ENCODE results near the gene HCFC1R1. TPM values are rescaled to one million over a fixed set of nuclear protein-coding genes. Genes with fewer than 3 reads are reported as not detected.

Gene HCFC1R1
- polyA plus RNA-seq, 1 donor from 2014 or later, result 19.0 TPM

- no peak for TF ChIP-seq TAF1 (IDR thresholded peaks at IDR 0.05; ENCODE audit: low read depth)
- TF ChIP-seq POLR2AphosphoS5 (IDR thresholded peaks at IDR 0.05), result no peak
- TF ChIP-seq EZH2 (IDR thresholded peaks at IDR 0.05; ENCODE audit: borderline replicate concordance, insufficient read depth, low read length, poor library complexity, severe bottlenecking), result no peak
- TF ChIP-seq, protein P1, sequence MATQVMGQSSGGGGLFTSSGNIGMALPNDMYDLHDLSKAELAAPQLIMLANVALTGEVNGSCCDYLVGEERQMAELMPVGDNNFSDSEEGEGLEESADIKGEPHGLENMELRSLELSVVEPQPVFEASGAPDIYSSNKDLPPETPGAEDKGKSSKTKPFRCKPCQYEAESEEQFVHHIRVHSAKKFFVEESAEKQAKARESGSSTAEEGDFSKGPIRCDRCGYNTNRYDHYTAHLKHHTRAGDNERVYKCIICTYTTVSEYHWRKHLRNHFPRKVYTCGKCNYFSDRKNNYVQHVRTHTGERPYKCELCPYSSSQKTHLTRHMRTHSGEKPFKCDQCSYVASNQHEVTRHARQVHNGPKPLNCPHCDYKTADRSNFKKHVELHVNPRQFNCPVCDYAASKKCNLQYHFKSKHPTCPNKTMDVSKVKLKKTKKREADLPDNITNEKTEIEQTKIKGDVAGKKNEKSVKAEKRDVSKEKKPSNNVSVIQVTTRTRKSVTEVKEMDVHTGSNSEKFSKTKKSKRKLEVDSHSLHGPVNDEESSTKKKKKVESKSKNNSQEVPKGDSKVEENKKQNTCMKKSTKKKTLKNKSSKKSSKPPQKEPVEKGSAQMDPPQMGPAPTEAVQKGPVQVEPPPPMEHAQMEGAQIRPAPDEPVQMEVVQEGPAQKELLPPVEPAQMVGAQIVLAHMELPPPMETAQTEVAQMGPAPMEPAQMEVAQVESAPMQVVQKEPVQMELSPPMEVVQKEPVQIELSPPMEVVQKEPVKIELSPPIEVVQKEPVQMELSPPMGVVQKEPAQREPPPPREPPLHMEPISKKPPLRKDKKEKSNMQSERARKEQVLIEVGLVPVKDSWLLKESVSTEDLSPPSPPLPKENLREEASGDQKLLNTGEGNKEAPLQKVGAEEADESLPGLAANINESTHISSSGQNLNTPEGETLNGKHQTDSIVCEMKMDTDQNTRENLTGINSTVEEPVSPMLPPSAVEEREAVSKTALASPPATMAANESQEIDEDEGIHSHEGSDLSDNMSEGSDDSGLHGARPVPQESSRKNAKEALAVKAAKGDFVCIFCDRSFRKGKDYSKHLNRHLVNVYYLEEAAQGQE (IDR thresholded peaks at IDR 0.05; ENCODE audit: borderline replicate concordance), result no peak
- TF ChIP-seq MXI1 (conservative IDR thresholded peaks at IDR 0.05; ENCODE audit: poor library complexity, severe bottlenecking), result no peak
- TF ChIP-seq, protein P2, sequence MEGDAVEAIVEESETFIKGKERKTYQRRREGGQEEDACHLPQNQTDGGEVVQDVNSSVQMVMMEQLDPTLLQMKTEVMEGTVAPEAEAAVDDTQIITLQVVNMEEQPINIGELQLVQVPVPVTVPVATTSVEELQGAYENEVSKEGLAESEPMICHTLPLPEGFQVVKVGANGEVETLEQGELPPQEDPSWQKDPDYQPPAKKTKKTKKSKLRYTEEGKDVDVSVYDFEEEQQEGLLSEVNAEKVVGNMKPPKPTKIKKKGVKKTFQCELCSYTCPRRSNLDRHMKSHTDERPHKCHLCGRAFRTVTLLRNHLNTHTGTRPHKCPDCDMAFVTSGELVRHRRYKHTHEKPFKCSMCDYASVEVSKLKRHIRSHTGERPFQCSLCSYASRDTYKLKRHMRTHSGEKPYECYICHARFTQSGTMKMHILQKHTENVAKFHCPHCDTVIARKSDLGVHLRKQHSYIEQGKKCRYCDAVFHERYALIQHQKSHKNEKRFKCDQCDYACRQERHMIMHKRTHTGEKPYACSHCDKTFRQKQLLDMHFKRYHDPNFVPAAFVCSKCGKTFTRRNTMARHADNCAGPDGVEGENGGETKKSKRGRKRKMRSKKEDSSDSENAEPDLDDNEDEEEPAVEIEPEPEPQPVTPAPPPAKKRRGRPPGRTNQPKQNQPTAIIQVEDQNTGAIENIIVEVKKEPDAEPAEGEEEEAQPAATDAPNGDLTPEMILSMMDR (IDR thresholded peaks at IDR 0.05; ENCODE audit: poor library complexity, severe bottlenecking), result no peak
- TF ChIP-seq EP300 (conservative IDR thresholded peaks at IDR 0.05; ENCODE audit: poor library complexity, severe bottlenecking), result no peak
- no peak for TF ChIP-seq RAD21 (conservative IDR thresholded peaks at IDR 0.05)
- TF ChIP-seq SMC3 (conservative IDR thresholded peaks at IDR 0.05; ENCODE audit: poor library complexity), result no peak
- Histone ChIP-seq H3K9ac (ENCODE audit: low read length) (no peak overlapping the region), H3K9me3 (ENCODE audit: low read length) (no peaks in the 10 kb centered on the region), H3K9me2 (ENCODE audit: insufficient read depth, low read length) (no peaks in the 10 kb centered on the region), H3K27ac (ENCODE audit: low read length) (no peak overlapping the region), H3K4me3 (ENCODE audit: low read length) (no peak overlapping the region), H2AFZ (ENCODE audit: low read depth, low read length) (no peak overlapping the region), H3K79me2 (replicated peaks; ENCODE audit: insufficient read depth, low read length) (no peaks in the 10 kb centered on the region), H4K20me1 (ENCODE audit: insufficient read depth) (no peaks in the 10 kb centered on the region), H3K4me2 (ENCODE audit: low read length) (no peak overlapping the region), H3K27me3 (ENCODE audit: insufficient read depth, low read depth, low read length) (no peaks in the 10 kb centered on the region), H3K36me3 (ENCODE audit: insufficient read depth, low read length) (no peaks in the 10 kb centered on the region), H3F3A (ENCODE audit: insufficient read depth, low read length, poor library complexity, severe bottlenecking) (no peaks in the 10 kb centered on the region)
These were observed 31.2 kb downstream of the HCFC1R1 start for GRCh38 chr16:2992383-2993081.

DNA sequence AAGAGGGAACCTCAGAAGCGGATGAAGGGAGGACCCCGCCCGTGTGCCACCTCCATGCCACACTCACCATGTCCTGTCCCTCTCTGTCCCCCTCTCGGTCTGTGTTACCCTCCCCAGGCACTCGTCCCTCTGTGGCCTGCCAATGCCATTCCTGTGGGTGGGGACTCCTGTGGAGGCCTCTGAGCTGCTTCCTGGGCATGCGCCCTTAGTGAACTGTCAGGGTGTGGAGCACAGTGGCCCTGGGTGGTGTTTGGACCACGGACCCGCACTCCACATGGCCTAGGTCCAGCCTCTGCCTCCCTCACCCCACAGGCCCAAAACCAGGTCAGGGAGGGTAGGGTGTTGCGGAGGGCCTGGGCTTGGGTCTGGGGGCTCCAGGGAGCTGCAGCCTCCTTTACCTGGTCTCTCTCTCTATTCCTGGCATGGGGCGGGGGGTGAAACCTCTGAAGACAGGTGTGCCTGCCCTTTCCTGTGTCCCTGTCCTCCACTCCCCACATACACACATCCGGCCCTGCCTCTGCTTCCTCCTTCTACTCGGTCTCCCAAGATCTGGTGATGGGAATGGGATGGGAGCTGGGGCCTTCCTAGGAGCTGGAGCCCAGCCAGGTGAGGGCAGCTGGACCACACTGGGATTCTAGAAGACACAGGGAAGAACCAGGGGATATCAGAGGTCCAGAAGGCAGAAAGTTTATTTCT, 32.0 kb downstream of the HCFC1R1 start:
- Histone ChIP-seq H3F3A (ENCODE audit: insufficient read depth, low read length, poor library complexity, severe bottlenecking) (no peaks in the 10 kb centered on the region), H3K9me3 (ENCODE audit: low read length) (no peaks in the 10 kb centered on the region), H3K9ac (ENCODE audit: low read length) (no peak overlapping the region), H3K36me3 (ENCODE audit: insufficient read depth, low read length) (no peaks in the 10 kb centered on the region), H3K79me2 (replicated peaks; ENCODE audit: insufficient read depth, low read length) (no peaks in the 10 kb centered on the region), H3K27ac (ENCODE audit: low read length) (no peak overlapping the region), H3K4me3 (ENCODE audit: low read length) (no peak overlapping the region), H3K9me2 (ENCODE audit: insufficient read depth, low read length) (no peaks in the 10 kb centered on the region), H2AFZ (ENCODE audit: low read depth, low read length) (no peak overlapping the region), H3K4me2 (ENCODE audit: low read length) (no peak overlapping the region), H3K27me3 (ENCODE audit: insufficient read depth, low read depth, low read length) (no peaks in the 10 kb centered on the region), H4K20me1 (ENCODE audit: insufficient read depth) (no peaks in the 10 kb centered on the region)
- no peak for TF ChIP-seq EP300 (conservative IDR thresholded peaks at IDR 0.05; ENCODE audit: poor library complexity, severe bottlenecking)
- TF ChIP-seq, protein P1 (IDR thresholded peaks at IDR 0.05; ENCODE audit: borderline replicate concordance), result no peak
- TF ChIP-seq, protein P2 (IDR thresholded peaks at IDR 0.05; ENCODE audit: poor library complexity, severe bottlenecking), result no peak
- no peak for TF ChIP-seq MXI1 (conservative IDR thresholded peaks at IDR 0.05; ENCODE audit: poor library complexity, severe bottlenecking)
- no peak for TF ChIP-seq RAD21 (conservative IDR thresholded peaks at IDR 0.05)
- TF ChIP-seq SMC3 (conservative IDR thresholded peaks at IDR 0.05; ENCODE audit: poor library complexity), result no peak
- no peak for TF ChIP-seq EZH2 (IDR thresholded peaks at IDR 0.05; ENCODE audit: borderline replicate concordance, insufficient read depth, low read length, poor library complexity, severe bottlenecking)
- TF ChIP-seq POLR2AphosphoS5 (IDR thresholded peaks at IDR 0.05), result no peak
- no peak for TF ChIP-seq TAF1 (IDR thresholded peaks at IDR 0.05; ENCODE audit: low read depth)
